HG03045 (cell line): ENCODE results near the gene APOE.
"Not testable (repeated sequence)": the region's sequence is repeated elsewhere in the genome, so short reads cannot be mapped to it uniquely, and the experiment has no call there.

Source experiments
- ATAC-seq: cut with Tn5 transposase; IDR thresholded peaks from one replicate; pipeline ENCODE4 v1.9.1; 2021; ENCODE audit warnings: mild to moderate bottlenecking, moderate library complexity; ENCODE audit not compliant: unreplicated experiment

APOE gene

DNA sequence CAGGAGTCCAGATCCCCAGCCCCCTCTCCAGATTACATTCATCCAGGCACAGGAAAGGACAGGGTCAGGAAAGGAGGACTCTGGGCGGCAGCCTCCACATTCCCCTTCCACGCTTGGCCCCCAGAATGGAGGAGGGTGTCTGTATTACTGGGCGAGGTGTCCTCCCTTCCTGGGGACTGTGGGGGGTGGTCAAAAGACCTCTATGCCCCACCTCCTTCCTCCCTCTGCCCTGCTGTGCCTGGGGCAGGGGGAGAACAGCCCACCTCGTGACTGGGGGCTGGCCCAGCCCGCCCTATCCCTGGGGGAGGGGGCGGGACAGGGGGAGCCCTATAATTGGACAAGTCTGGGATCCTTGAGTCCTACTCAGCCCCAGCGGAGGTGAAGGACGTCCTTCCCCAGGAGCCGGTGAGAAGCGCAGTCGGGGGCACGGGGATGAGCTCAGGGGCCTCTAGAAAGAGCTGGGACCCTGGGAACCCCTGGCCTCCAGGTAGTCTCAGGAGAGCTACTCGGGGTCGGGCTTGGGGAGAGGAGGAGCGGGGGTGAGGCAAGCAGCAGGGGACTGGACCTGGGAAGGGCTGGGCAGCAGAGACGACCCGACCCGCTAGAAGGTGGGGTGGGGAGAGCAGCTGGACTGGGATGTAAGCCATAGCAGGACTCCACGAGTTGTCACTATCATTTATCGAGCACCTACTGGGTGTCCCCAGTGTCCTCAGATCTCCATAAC lies at the start of gene APOE:
Gene APOE (plus strand): TSS at position 360 of the 724 bp plus-strand sequence. CDS start 829 bp downstream, outside the sequence.
- ATAC-seq, result no peak

GRCh38 chr19:44856421-44857083 lies 49.0 kb upstream of the APOE start:
- no peak for ATAC-seq

GRCh38 chr19:44857837-44858236 lies 47.8 kb upstream of the APOE start:
- ATAC-seq, result no peak

DNA sequence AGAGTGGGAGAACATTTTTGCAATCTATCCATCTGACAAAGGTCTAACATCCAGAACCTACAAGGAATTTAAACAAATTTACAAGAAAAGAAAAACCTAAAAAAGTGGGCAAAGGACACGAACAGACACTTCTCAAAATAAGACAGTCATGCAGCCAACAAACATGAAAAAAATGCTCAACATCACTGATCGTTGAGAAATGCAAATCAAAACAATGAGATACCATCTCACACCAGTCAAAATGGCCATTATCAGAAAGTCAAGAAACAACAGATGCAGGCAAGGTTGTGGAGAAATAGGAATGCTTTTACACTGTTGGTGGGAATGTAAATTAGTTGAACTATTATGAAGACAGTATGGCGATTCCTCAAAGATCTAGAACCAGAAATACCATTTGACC lies 44.0 kb upstream of the APOE start:
- ATAC-seq, result not testable (repeated sequence)

DNA sequence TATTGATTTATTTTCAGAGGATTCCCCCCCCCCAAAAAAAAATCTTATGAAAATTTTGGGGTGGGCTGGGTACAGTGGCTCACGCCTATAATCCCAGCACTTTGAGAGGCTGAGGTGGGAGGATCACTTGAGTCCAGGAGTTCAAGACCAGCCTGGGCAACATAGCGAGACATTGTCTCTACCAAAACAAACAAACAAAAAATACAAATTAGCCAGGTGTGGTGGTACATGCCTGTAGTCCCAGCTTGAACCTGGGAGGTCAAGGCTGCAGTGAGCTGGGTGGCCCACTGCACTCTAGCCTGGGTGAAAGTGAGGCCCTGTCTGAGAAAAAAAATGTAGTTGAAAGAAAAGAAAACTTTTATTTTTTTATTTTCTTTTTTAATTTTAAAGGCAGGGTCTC lies 41.6 kb upstream of the APOE start:
- ATAC-seq, result no peak

GRCh38 chr19:44865196-44865767 lies 40.3 kb upstream of the APOE start:
- ATAC-seq, result no peak

DNA sequence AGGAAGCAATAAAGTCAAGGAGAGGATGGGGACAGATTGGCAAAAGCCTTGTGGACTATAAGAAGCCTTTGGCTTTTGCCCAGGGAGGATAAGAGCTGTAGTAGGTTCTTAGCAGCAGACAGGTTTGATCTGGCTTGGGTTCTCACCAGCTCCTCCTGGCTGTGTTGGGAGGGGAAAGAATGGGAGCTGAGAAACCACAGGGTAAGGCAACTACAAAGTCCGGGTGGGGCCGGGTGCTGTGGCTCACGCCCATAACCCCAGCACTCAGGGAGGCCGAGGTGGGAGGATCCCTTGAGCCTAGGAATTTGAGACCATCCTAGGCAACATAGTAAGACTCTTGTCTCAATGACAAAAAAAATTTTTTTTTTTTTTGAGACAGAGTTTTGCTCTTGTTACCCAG lies 38.9 kb upstream of the APOE start:
- ATAC-seq, result no peak

DNA sequence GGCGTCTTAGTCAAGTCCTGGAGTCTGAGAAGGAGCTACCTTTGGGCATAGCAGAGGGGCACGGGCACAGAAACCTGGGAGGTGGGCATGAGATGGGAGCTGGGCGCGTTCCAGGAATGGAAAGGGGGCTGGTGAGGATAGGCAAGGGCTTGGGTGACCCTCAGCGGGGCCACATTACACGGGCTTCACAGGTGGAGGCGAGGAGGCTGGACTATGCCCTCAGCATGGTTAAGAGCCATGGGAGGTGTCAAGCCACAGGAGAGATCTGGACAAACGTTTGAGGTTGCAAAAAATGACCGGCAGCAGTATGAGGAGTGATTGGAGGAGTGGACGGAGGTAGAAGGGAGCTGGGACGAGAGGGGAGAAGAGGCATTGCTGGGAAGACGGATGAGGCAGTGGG lies 38.0 kb upstream of the APOE start:
- ATAC-seq, result no peak

DNA sequence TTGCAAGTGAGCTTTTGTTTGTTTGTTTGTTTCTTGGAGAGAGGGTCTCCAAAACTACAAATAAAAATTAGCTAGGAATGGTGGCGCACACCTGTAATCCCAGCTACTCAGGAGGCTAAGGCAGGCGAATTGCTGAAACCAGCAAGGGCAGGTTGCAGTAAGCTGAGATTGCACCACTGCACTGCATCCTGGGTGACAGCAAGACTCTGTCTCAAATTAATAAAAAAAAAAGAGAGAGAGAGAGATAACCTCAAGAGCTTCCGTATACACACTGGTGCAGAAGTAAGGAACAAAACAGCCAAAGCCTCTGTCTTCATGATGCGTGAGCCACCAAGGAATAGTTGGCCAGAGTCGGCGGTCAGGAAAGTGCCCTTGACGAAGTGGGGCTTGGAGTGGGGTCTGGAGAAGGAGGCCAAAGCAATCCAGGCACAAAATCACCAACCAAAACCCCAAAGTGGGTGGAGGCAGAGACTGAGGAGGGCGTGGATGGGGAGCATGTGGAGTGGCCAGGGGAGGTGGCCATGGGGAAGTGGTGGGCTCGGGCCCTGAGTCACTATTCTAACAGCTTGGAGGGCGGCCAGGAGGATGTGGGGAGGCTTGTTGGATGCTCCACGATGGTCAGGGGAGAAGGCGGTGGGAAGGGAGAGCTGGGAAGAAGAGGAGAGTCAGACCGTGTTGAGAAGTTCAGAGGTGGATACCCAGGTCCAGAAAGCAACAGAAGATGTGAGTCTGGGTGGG lies 35.7 kb upstream of the APOE start:
- no peak for ATAC-seq

GRCh38 chr19:44871809-44872208 lies 33.8 kb upstream of the APOE start:
- ATAC-seq, result no peak

DNA sequence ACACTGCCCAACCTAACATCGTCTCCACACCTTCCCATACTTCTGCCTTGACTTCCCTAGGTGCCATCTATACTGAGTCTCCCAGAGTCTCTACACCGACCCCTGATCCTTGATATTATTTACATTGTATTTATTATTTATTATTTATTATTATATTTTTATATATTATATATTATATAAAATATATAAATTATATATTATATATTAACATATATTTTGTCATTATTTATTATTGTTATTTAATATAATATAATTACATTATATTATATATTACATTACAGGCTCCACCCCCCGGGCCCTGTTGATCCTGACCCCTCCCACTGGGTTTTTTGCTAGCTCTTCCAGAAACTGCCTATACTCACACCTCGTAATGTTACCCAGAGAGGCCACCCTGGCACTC lies 32.9 kb upstream of the APOE start:
- ATAC-seq, result no peak

DNA sequence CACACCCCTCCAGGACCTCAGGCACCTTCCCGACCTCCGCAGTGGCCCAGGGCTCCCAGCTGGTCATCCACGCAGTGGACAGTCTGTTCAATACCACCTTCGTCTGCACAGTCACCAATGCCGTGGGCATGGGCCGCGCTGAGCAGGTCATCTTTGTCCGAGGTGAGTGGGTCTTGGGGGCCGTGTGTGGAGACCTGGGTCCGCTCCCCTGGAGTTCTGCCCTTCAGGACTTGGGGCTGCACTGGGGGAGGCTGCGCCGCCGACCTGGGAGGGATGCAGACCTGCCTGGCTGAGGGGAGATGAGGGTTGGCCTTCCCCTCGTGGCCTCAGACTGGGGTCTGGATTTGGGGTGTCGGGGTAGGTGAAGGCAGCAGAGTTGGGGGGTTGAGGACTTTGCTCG lies 31.3 kb upstream of the APOE start:
- no peak for ATAC-seq

- ATAC-seq, result no peak
Measured at GRCh38 chr19:44875666-44876451, 29.7 kb upstream of the APOE start.

DNA sequence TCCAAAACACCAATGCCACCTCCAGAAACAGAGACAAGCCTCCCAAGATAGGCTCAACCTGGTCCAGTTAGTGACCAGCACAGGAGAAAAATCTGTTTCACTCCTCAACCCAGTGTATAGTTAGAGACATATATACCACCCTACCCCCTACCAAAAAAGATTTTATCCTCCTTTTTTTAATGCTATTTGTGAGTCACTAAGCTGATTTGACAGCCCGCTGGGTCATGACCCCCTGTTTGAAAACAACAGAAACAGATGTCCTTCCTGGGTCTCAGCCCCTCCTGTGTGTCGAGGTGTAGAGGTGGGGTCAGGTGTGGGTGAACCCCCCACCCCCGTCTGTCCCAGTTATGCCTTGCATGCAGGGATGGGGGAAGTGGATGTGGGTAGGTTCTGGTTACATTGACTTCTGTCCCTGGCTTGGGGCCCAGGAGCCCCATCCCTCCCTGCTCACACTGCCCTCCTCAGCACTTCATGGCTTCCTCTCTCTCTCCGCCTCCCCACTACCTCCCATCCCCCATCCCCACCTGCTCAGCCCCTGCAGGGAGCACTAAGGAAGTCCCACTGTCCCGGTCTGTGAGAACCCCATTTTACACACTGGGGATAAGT lies 28.6 kb upstream of the APOE start:
- ATAC-seq, result no peak

- ATAC-seq, result no peak
Measured at GRCh38 chr19:44878120-44878865, 27.3 kb upstream of the APOE start.

GRCh38 chr19:44879309-44880065 lies 26.1 kb upstream of the APOE start:
- ATAC-seq, result no peak

- ATAC-seq, result no peak
Measured at GRCh38 chr19:44882063-44882462, 23.5 kb upstream of the APOE start.

DNA sequence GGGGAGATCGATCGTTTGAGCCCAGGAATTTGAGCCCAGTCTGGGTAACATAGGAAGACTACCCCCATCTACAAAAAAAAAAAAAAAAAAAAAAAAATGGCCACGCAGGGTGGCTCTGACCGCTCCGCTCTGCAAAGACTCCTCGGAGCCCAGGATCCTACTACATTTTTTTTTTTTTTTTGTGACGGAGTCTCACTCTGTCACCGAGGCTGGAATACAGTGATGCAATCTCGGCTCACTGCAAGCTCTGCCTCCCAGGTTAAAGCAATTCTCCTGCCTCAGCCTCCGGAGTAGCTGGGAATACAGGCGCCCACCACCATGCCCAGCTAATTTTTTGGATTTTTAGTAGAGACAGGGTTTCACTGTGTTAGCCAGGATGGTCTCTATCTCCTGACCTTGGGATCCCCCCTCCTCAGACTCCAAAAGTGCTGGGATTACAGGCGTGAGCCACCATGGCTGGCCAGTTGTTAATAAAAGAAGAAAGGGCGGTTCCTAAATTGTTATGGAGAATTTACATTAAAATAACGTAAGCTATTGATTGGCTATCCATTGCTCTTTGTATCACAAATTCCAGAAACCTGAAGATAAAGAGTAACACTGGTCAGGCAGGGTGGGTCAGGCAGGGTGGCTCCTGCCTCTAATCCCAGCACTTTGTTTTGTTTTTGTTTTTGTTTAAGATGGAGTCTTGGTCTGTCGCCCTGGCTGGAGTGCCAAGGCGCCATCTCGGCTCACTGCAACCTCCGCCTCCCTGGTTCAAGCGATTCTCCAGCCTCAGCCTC lies 22.8 kb upstream of the APOE start:
- not testable (repeated sequence) for ATAC-seq
